Activated naive CD8-positive, alpha-beta T cell treated with anti-CD3 and anti-CD28 coated beads, Interleukin-2, amount 10 ng/mL, durations not matched to agents 7 days and 5 days (primary cell): ENCODE results near the gene UGT1A9. TPM values are rescaled to one million over a fixed set of nuclear protein-coding genes. Genes with fewer than 3 reads are reported as not detected.
"Not testable (repeated sequence)": the region's sequence is repeated elsewhere in the genome, so short reads cannot be mapped to it uniquely, and the experiment has no call there.

Source experiments
- ATAC-seq: fragments of 150-1000 bp; cut with Tn5 transposase; one replicate; pipeline ENCODE4 v1.10.0; 2021; ENCODE audit warnings: low read depth, moderate library complexity
- POLR2A ChIA-PET: fragments of 350-600 bp; sonication (Branson Sonifier 250); formaldehyde crosslinking; loops from one replicate; lab custom pipeline; 2021; ENCODE audit warnings: antibody characterized with exemption; lab: Charles Lee
- DNase-seq: peaks from one replicate; pipeline ENCODE4 v3.0.0; 2021
- H3K27ac Mint-ChIP-seq: one replicate; pipeline ENCODE4 v1.8.0; 2022; ENCODE audit warnings: mild to moderate bottlenecking, mixed read lengths
- H3K27me3 Mint-ChIP-seq: one replicate; pipeline ENCODE4 v1.8.0; 2022; ENCODE audit warnings: mild to moderate bottlenecking, moderate library complexity, mixed read lengths
- H3K36me3 Mint-ChIP-seq: one replicate; pipeline ENCODE4 v1.8.0; 2021; ENCODE audit warnings: mild to moderate bottlenecking, mixed read lengths
- H3K4me1 Mint-ChIP-seq: one replicate; pipeline ENCODE4 v1.8.0; 2021; ENCODE audit warnings: mixed read lengths
- H3K4me3 Mint-ChIP-seq: one replicate; pipeline ENCODE4 v1.8.0; 2022; ENCODE audit warnings: mild to moderate bottlenecking, moderate library complexity, mixed read lengths
- H3K9me3 Mint-ChIP-seq: one replicate; pipeline ENCODE4 v1.8.0; 2021; ENCODE audit warnings: mixed read lengths
- total RNA-seq, 2 experiments: library from RNA; stranded (reverse); gene quantifications; one replicate each; pipeline ENCODE4 v1.2.3, GENCODE V29; 2021

Gene UGT1A9
- total RNA-seq, result not detected

- H3K27ac Mint-ChIP-seq, result no peak within 1 kb of the TSS
- no peak for ATAC-seq
- POLR2A ChIA-PET, result no interaction called here
Observed at GRCh38 chr2:233671290-233672161, at the start of gene UGT1A9. UGT1A9 (plus strand) TSS chr2:233671898; CDS start chr2:233671935, 37 bp downstream.

GRCh38 chr2:233627331-233628025 is 44.2 kb upstream of the UGT1A9 start:
- H3K9me3 Mint-ChIP-seq, result peaks cover 8% of the 10 kb centered on the region
- POLR2A ChIA-PET, result no interaction called here
- H3K27me3 Mint-ChIP-seq, result peaks cover 15% of the 10 kb centered on the region
- DNase-seq, result no peak
- no peak for ATAC-seq
- no peaks in the 10 kb centered on the region for H3K36me3 Mint-ChIP-seq
- H3K4me3 Mint-ChIP-seq, result no peak overlapping the region
- H3K27ac Mint-ChIP-seq, result no peak overlapping the region
- H3K4me1 Mint-ChIP-seq, result no peaks in the 10 kb centered on the region

More at GRCh38 chr2:233671290-233672161, at the start of gene UGT1A9:
- Mint-ChIP-seq H3K9me3 (peaks cover 7% of the 10 kb centered on the region), H3K36me3 (peaks cover 1% of the 10 kb centered on the region), H3K27me3 (peaks cover 19% of the 10 kb centered on the region), H3K4me1 (no peaks in the 10 kb centered on the region), H3K4me3 (no peak within 1 kb of the TSS)
- DNase-seq, result no peak

GRCh38 chr2:233636306-233636705 is 35.4 kb upstream of the UGT1A9 start, which contains the start of gene UGT1A10:
UGT1A10 (plus strand) TSS chr2:233636448; CDS start chr2:233636523, 75 bp downstream.
- H3K36me3 Mint-ChIP-seq, H3K4me1 Mint-ChIP-seq: not testable (repeated sequence)

GRCh38 chr2:233638836-233639235 is 32.9 kb upstream of the UGT1A9 start:
- POLR2A ChIA-PET, result no interaction called here
- Mint-ChIP-seq H3K4me1 (peaks cover 5% of the 10 kb centered on the region), H3K27ac (no peak overlapping the region), H3K4me3 (no peak overlapping the region), H3K36me3 (peaks cover 1% of the 10 kb centered on the region), H3K9me3 (no peaks in the 10 kb centered on the region), H3K27me3 (peaks cover 5% of the 10 kb centered on the region)
- ATAC-seq (no peak), DNase-seq (no peak)

More at GRCh38 chr2:233636306-233636705, 35.4 kb upstream of the UGT1A9 start, which contains the start of gene UGT1A10:
- H3K27ac Mint-ChIP-seq, H3K4me3 Mint-ChIP-seq, H3K9me3 Mint-ChIP-seq, ATAC-seq, POLR2A ChIA-PET, DNase-seq: not testable (repeated sequence)
- peaks cover 15% of the 10 kb centered on the region for H3K27me3 Mint-ChIP-seq

GRCh38 chr2:233639860-233640259 is 31.8 kb upstream of the UGT1A9 start:
- H3K27me3 Mint-ChIP-seq, result peaks cover 2% of the 10 kb centered on the region
- H3K36me3 Mint-ChIP-seq, result peaks cover 1% of the 10 kb centered on the region
- POLR2A ChIA-PET, result no interaction called here
- peaks cover 5% of the 10 kb centered on the region for H3K4me1 Mint-ChIP-seq
- H3K9me3 Mint-ChIP-seq, result peaks cover 2% of the 10 kb centered on the region
- no peak for ATAC-seq
- no peak overlapping the region for H3K27ac Mint-ChIP-seq
- no peak overlapping the region for H3K4me3 Mint-ChIP-seq
- DNase-seq, result no peak

- Mint-ChIP-seq H3K4me3 (no peak overlapping the region), H3K36me3 (peaks cover 3% of the 10 kb centered on the region), H3K9me3 (peaks cover 19% of the 10 kb centered on the region), H3K4me1 (peaks cover 5% of the 10 kb centered on the region), H3K27ac (no peak overlapping the region), H3K27me3 (no peaks in the 10 kb centered on the region)
- DNase-seq, result no peak
- no peak for ATAC-seq
- POLR2A ChIA-PET, result no interaction called here
Observed at GRCh38 chr2:233643128-233643527, 28.6 kb upstream of the UGT1A9 start.

- peaks cover 19% of the 10 kb centered on the region for H3K9me3 Mint-ChIP-seq
- not testable (repeated sequence) for ATAC-seq, H3K27me3 Mint-ChIP-seq
Observed at GRCh38 chr2:233646033-233646432, 25.7 kb upstream of the UGT1A9 start.

GRCh38 chr2:233650981-233651380 is 20.7 kb upstream of the UGT1A9 start:
- Mint-ChIP-seq H3K4me3 (no peak overlapping the region), H3K9me3 (peaks cover 12% of the 10 kb centered on the region), H3K27ac (no peak overlapping the region), H3K36me3 (peaks cover 2% of the 10 kb centered on the region), H3K4me1 (no peaks in the 10 kb centered on the region), H3K27me3 (peaks cover 12% of the 10 kb centered on the region)
- ATAC-seq (no peak), DNase-seq (no peak)
- POLR2A ChIA-PET, result no interaction called here

More at GRCh38 chr2:233646033-233646432, 25.7 kb upstream of the UGT1A9 start:
- H3K36me3 Mint-ChIP-seq, POLR2A ChIA-PET, H3K27ac Mint-ChIP-seq, H3K4me3 Mint-ChIP-seq, DNase-seq, H3K4me1 Mint-ChIP-seq: not testable (repeated sequence)

- ATAC-seq (no peak), DNase-seq (no peak)
- peaks cover 11% of the 10 kb centered on the region for H3K9me3 Mint-ChIP-seq
- H3K36me3 Mint-ChIP-seq, result peaks cover 2% of the 10 kb centered on the region
- no peak overlapping the region for H3K4me3 Mint-ChIP-seq
- H3K27me3 Mint-ChIP-seq, result peaks cover 12% of the 10 kb centered on the region
- H3K4me1 Mint-ChIP-seq, result no peaks in the 10 kb centered on the region
- POLR2A ChIA-PET, result no interaction called here
- H3K27ac Mint-ChIP-seq, result no peak overlapping the region
Observed at GRCh38 chr2:233651430-233651829, 20.3 kb upstream of the UGT1A9 start.

- Mint-ChIP-seq H3K9me3 (no peaks in the 10 kb centered on the region), H3K4me3 (no peak overlapping the region), H3K36me3 (no peaks in the 10 kb centered on the region), H3K27me3 (peaks cover 31% of the 10 kb centered on the region), H3K27ac (no peak overlapping the region), H3K4me1 (peaks cover 4% of the 10 kb centered on the region)
- DNase-seq, result no peak
- POLR2A ChIA-PET, result no interaction called here
- ATAC-seq, result no peak
Observed at GRCh38 chr2:233654501-233654900, 17.2 kb upstream of the UGT1A9 start.

- POLR2A ChIA-PET, result no interaction called here
- peaks cover 36% of the 10 kb centered on the region for H3K27me3 Mint-ChIP-seq
- no peak overlapping the region for H3K27ac Mint-ChIP-seq
- ATAC-seq, result no peak
- no peak for DNase-seq
- no peak overlapping the region for H3K4me3 Mint-ChIP-seq
- H3K36me3 Mint-ChIP-seq, result no peaks in the 10 kb centered on the region
- H3K4me1 Mint-ChIP-seq, result peaks cover 4% of the 10 kb centered on the region
- no peaks in the 10 kb centered on the region for H3K9me3 Mint-ChIP-seq
Observed at GRCh38 chr2:233655043-233655442, 16.7 kb upstream of the UGT1A9 start.

GRCh38 chr2:233655943-233656342 is 15.8 kb upstream of the UGT1A9 start:
- ATAC-seq, H3K4me3 Mint-ChIP-seq, H3K9me3 Mint-ChIP-seq, H3K36me3 Mint-ChIP-seq, H3K27ac Mint-ChIP-seq, H3K4me1 Mint-ChIP-seq, DNase-seq, POLR2A ChIA-PET: not testable (repeated sequence)
- H3K27me3 Mint-ChIP-seq, result peaks cover 42% of the 10 kb centered on the region

- peaks cover 4% of the 10 kb centered on the region for H3K4me1 Mint-ChIP-seq
- ATAC-seq, result no peak
Observed at GRCh38 chr2:233656443-233656842, 15.3 kb upstream of the UGT1A9 start.

More at GRCh38 chr2:233656443-233656842, 15.3 kb upstream of the UGT1A9 start:
- Mint-ChIP-seq H3K27ac (no peak overlapping the region), H3K4me3 (no peak overlapping the region), H3K27me3 (peaks cover 41% of the 10 kb centered on the region), H3K36me3 (no peaks in the 10 kb centered on the region), H3K9me3 (no peaks in the 10 kb centered on the region)
- no peak for DNase-seq
- POLR2A ChIA-PET, result no interaction called here
